ENCODE data around the gene FADS6. TPM values are rescaled to one million over a fixed set of nuclear protein-coding genes. Genes with fewer than 3 reads are reported as not detected.
"Not testable (repeated sequence)": the region's sequence is repeated elsewhere in the genome, so short reads cannot be mapped to it uniquely, and the experiment has no call there.

FADS6 gene
- total RNA-seq, 3 donors from 2014 or later: 0.14 to 4.2 (median 1.1) TPM

GRCh38 chr17:74907012-74907411 is 13.6 kb upstream of the FADS6 start:
- H3K9me3 ChIP-seq: no peaks in the 10 kb centered on the region
- H3K36me3 ChIP-seq (ENCODE audit: low read depth): no peaks in the 10 kb centered on the region
- TF ChIP-seq CTCF (IDR thresholded peaks at IDR 0.05): no peak
- DNase-seq (no peak), ATAC-seq (no peak)
- H3K4me1 ChIP-seq (ENCODE audit: low read depth): no peaks in the 10 kb centered on the region
- intact Hi-C loops (cut with DNase I, micrococcal nuclease): no loop called here
- no peak overlapping the region for H3K4me3 ChIP-seq

GRCh38 chr17:74906214-74906793 is 12.9 kb upstream of the FADS6 start:
- DNase-seq; intact Hi-C loops (cut with DNase I, micrococcal nuclease); H3K9me3 ChIP-seq; H3K4me3 ChIP-seq; H3K36me3 ChIP-seq (ENCODE audit: low read depth); H3K4me1 ChIP-seq (ENCODE audit: low read depth); ATAC-seq: not testable (repeated sequence)

- TF ChIP-seq CTCF (IDR thresholded peaks at IDR 0.05): no peak
- intact Hi-C loops (cut with DNase I, micrococcal nuclease): no loop called here
Observed at GRCh38 chr17:74904687-74905409, 11.4 kb upstream of the FADS6 start.

GRCh38 chr17:74903671-74904070 is 10.2 kb upstream of the FADS6 start:
- TF ChIP-seq CTCF (IDR thresholded peaks at IDR 0.05): no peak
- DNase-seq (no peak), ATAC-seq (no peak)
- H3K4me1 ChIP-seq (ENCODE audit: low read depth): no peaks in the 10 kb centered on the region
- H3K4me3 ChIP-seq: no peak overlapping the region
- no peaks in the 10 kb centered on the region for H3K36me3 ChIP-seq (ENCODE audit: low read depth)
- intact Hi-C loops (cut with DNase I, micrococcal nuclease): no loop called here
- H3K9me3 ChIP-seq: no peaks in the 10 kb centered on the region

More at GRCh38 chr17:74904687-74905409, 11.4 kb upstream of the FADS6 start:
- no peaks in the 10 kb centered on the region for H3K4me1 ChIP-seq (ENCODE audit: low read depth)
- DNase-seq (no peak), ATAC-seq (no peak)
- no peak overlapping the region for H3K4me3 ChIP-seq
- no peaks in the 10 kb centered on the region for H3K9me3 ChIP-seq
- no peaks in the 10 kb centered on the region for H3K36me3 ChIP-seq (ENCODE audit: low read depth)

GRCh38 chr17:74903034-74903433 is 9.6 kb upstream of the FADS6 start:
- intact Hi-C loops (cut with DNase I, micrococcal nuclease): no loop called here
- ATAC-seq (no peak), DNase-seq (no peak)
- Histone ChIP-seq H3K9me3 (no peaks in the 10 kb centered on the region), H3K36me3 (ENCODE audit: low read depth) (no peaks in the 10 kb centered on the region), H3K4me3 (no peak overlapping the region), H3K4me1 (ENCODE audit: low read depth) (no peaks in the 10 kb centered on the region)
- TF ChIP-seq CTCF (IDR thresholded peaks at IDR 0.05): no peak

GRCh38 chr17:74901353-74902135 is 8.1 kb upstream of the FADS6 start:
- ATAC-seq: no peak
- no peaks in the 10 kb centered on the region for H3K4me1 ChIP-seq (ENCODE audit: low read depth)
- intact Hi-C loops (cut with DNase I, micrococcal nuclease): no loop called here
- no peak for TF ChIP-seq CTCF (IDR thresholded peaks at IDR 0.05)
- H3K4me3 ChIP-seq: no peak overlapping the region
- H3K9me3 ChIP-seq: no peaks in the 10 kb centered on the region
- DNase-seq: no peak
- no peaks in the 10 kb centered on the region for H3K36me3 ChIP-seq (ENCODE audit: low read depth)

Data from mucosa of descending colon (tissue), 3 donors.